Stimulated activated CD8-positive, alpha-beta memory T cell treated with anti-CD3 and anti-CD28 coated beads, Interleukin-4, amount 100 ng/mL, for 24 hours (primary cell): Measurements from ENCODE around the gene GARNL3.

Source experiments
- DNase-seq: peaks from one replicate; pipeline ENCODE4 v3.0.0-alpha.2; 2020; ENCODE audit warnings: low read depth

Gene GARNL3

GRCh38 chr9:127313042-127313560, 48.5 kb downstream of the GARNL3 start:
- DNase-seq = no peak

GRCh38 chr9:127314911-127315310, 50.3 kb downstream of the GARNL3 start:
- no peak for DNase-seq

- DNase-seq = no peak
Measured at GRCh38 chr9:127316586-127317323, 52.2 kb downstream of the GARNL3 start.

GRCh38 chr9:127318651-127319167, 54.1 kb downstream of the GARNL3 start:
- no peak for DNase-seq

GRCh38 chr9:127319366-127320114, 55.0 kb downstream of the GARNL3 start:
- DNase-seq = no peak

- no peak for DNase-seq
Measured at GRCh38 chr9:127320115-127320378, 55.5 kb downstream of the GARNL3 start.

GRCh38 chr9:127323393-127323792, 58.8 kb downstream of the GARNL3 start:
- no peak for DNase-seq

- DNase-seq = no peak
Measured at GRCh38 chr9:127330501-127330900, 65.9 kb downstream of the GARNL3 start.

- no peak for DNase-seq
Measured at GRCh38 chr9:127333221-127334064, 68.9 kb downstream of the GARNL3 start.

GRCh38 chr9:127334725-127335124, 70.2 kb downstream of the GARNL3 start:
- no peak for DNase-seq

- DNase-seq = no peak
Measured at GRCh38 chr9:127336086-127336485, 71.5 kb downstream of the GARNL3 start.

GRCh38 chr9:127336506-127337352, 72.2 kb downstream of the GARNL3 start:
- DNase-seq = no peak

- no peak for DNase-seq
Measured at GRCh38 chr9:127340721-127341120, 76.1 kb downstream of the GARNL3 start.

GRCh38 chr9:127341152-127341551, 76.6 kb downstream of the GARNL3 start:
- no peak for DNase-seq

- no peak for DNase-seq
Measured at GRCh38 chr9:127344368-127345000, 79.9 kb downstream of the GARNL3 start.

- no peak for DNase-seq
Measured at GRCh38 chr9:127345566-127345965, 81.0 kb downstream of the GARNL3 start.

- no peak for DNase-seq
Measured at GRCh38 chr9:127346584-127346983, 82.0 kb downstream of the GARNL3 start.

- DNase-seq = no peak
Measured at GRCh38 chr9:127347831-127348776, 83.5 kb downstream of the GARNL3 start.

- DNase-seq = no peak
Measured at GRCh38 chr9:127349483-127350113, 85.0 kb downstream of the GARNL3 start.
